NCI-H1930 (cell line): ENCODE results near the gene SUCO.
"Not testable (repeated sequence)": the region's sequence is repeated elsewhere in the genome, so short reads cannot be mapped to it uniquely, and the experiment has no call there.

Experiments
- DNase-seq, 2 experiments: peaks; one replicate each; lab custom pipeline; 2025; lab: John Stamatoyannopoulos, UW

The SUCO gene

DNA sequence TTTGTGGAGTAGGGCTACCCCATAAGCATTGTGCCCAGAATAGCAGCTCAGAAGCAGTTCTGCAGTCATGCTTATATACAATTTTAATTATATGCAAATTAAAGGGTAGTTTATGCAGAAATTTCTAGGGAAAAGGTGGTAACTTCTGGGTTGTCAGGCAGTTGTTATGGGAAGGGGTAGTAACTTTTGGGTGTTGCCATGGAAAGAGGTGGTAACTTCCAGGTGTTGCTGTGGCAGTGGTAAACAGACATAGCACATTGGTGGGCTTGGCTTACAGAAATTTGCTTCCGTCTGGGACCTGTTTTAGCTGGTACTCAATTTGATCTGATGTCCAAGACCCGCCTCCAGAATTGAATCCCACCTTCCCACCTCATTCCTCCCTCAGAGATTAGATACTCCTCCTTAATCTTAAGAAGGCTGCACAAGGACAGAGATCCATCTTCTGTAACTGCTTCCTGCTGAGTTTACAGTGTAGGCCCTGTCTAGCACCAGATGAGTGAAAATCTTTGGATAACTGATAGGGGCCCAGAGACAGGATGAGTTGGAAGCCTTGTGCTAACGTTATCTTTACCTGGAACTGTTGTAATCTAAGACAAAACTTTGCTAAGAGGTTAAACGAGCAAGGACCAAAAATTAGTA lies 26.7 kb downstream of the SUCO start:
- DNase-seq = no peak

GRCh38 chr1:172561252-172561651 lies 28.3 kb downstream of the SUCO start:
- no peak for DNase-seq

- no peak for DNase-seq
Measured at GRCh38 chr1:172566196-172566997, 33.4 kb downstream of the SUCO start.

GRCh38 chr1:172567720-172568119 lies 34.8 kb downstream of the SUCO start:
- DNase-seq = no peak

DNA sequence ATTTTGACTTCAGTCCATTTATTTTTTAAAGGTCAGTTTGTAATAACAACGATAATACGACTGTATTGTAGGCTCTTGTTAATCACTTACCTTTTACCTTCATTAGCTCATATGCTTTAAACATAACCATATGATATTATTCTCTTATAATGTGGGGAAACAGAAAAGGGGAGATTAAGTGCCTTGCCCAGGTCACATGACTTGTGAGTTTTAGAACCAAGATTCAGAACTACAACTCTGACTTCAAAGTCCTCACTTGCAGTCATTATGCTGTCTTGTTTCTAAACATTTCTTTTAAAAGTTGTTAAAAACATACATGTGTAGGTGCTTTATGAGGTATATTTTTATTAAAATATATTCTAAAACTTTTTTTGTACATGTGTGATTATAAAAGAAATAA lies 41.1 kb downstream of the SUCO start:
- no peak for DNase-seq

DNA sequence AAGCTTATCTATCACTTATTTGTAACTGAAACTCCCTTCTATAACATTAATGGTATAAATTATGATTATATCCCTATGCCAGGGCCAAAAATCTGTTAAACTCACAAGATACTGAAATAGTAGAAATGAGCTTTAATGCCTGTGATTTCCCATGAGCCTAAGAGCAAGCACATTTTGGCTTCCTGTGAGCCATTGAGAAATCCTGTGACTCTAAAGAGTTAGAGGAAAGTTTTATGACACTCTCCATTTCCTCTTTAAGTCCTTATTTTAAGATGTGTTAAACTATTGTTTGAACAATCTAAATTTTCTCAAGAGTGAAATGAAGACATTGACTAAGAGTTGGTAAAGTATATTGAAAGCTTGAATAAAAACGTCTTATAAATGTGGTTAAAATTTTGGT lies 45.6 kb downstream of the SUCO start:
- DNase-seq = no peak

DNA sequence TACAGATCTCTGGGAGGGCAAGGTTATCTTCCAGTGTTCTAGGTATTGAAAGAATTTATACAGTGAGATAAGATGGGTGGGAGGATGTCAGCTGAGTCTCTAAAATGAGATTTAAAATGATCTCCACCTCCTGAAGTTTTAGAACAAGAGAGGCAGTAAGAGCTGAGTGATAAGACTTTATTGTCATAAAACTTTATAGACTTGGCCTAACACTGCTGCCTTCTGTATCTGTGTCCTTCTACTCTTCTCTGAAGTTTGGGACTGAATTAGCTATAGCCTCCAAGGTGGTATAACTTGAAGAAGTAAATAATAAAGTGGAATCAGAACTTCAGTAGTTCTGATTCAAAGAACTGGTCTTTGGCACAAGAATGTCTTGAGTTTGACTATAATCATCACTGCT lies 48.3 kb downstream of the SUCO start:
- no peak for DNase-seq

DNA sequence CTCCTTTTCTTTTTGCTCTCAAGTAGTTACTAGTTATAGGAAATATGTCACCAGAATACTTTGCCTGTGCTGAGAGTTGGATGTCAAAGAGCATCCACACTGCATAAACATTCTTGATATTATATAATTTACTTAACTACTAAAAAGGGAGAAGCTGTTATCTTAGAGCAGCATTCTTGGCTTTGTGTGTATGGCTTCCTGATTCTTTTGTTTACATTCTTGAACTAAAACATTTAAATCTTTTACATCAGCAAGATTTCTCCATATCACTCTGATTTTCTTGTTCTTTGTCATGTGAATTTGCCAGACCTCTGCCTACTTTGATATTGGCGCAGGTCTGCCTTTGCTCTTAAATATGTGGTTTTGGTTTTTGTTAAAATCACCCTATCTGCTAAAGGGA lies 48.8 kb downstream of the SUCO start:
- DNase-seq = no peak

- DNase-seq = no peak
Measured at GRCh38 chr1:172582889-172583288, 49.9 kb downstream of the SUCO start.

DNA sequence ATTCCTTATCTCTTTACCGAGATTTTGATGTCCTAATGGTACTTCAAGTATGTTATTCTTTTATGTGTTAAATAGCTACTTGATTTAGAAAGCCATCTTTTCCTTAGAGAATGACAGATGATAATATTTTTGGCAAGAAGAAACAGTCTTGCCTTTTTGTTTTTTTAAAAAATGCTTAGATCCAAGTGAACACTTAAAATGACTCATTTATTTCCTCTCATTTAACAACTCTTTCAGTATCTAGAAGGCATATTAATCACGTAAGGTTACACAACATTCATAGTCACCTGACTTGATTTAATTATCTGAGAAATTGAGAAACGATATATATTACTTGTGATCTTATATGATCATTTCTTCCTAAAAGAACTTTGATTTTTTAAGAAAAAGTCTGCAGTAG lies 52.4 kb downstream of the SUCO start:
- no peak for DNase-seq

GRCh38 chr1:172585861-172586260 lies 52.9 kb downstream of the SUCO start:
- DNase-seq = no peak

GRCh38 chr1:172588296-172589291 lies 55.6 kb downstream of the SUCO start:
- no peak for DNase-seq

GRCh38 chr1:172589553-172589952 lies 56.6 kb downstream of the SUCO start:
- DNase-seq = no peak

- not testable (repeated sequence) for DNase-seq
Measured at GRCh38 chr1:172591429-172591828, 58.5 kb downstream of the SUCO start.

GRCh38 chr1:172595066-172595465 lies 62.1 kb downstream of the SUCO start:
- DNase-seq = not testable (repeated sequence)

GRCh38 chr1:172596782-172597181 lies 63.8 kb downstream of the SUCO start:
- not testable (repeated sequence) for DNase-seq

DNA sequence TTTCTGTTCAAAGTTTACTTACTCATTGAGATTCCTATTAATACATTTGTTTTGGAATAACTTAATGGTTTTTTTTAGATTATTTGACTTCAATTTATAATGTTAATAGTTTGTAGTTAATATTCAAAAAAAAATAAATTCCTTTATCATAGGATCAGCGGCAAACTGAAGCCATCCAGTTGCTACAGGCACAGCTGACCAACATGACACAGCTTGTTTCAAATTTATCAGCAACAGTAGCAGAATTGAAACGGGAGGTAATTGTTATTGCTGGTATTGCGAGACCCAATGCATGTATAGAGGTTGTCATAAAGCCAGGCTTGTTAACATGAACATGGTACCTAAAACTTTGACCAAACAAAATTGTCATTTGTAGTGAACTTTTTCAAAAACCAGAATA lies 67.0 kb downstream of the SUCO start:
- no peak for DNase-seq

DNA sequence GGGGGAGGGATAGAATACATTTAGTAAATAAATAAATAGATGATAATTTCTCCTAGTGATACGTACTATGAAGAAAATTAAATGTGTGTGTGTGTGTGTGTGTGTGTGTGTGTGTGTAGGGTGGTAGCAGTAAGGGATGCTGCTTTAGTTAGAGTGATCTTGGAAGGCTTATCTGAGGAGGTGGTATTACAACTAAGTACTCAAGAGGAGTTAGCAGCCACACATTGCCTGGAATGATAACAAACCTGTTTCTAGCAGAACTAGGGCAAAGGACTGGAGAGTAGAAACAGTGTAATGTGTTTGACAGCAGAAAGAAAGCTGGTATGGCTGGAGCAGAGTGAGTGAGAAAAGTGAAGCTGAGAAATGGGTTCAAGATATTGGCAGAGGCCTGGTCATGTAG lies 67.7 kb downstream of the SUCO start:
- DNase-seq = no peak

DNA sequence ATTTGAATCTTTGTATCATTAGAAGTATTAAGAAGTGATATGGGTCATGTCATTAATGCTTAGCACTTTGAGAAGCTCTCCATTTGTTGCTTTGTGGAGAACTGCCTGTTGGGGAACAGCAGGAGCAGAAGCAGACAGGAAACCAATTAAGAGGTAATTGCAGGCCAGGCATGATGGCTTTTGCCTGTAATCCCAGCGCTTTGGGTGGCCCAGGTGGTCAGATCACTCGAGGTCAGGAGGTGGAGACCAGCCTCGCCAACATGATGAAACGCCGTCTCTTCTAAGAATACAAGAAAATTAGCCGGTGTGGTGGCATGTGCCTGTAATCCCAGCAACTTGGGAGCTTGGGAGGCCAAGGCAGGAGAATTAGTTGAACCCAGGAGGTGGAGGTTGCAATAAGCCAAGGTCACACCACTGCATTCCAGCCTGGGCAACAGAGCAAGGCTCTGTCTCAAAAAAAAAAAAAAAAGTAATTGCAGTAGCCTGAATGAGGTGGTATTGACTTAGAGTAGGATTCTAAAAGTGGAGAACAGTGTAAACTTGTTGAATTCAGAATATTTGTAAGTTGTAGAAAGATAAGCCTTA lies 68.2 kb downstream of the SUCO start:
- DNase-seq = no peak

DNA sequence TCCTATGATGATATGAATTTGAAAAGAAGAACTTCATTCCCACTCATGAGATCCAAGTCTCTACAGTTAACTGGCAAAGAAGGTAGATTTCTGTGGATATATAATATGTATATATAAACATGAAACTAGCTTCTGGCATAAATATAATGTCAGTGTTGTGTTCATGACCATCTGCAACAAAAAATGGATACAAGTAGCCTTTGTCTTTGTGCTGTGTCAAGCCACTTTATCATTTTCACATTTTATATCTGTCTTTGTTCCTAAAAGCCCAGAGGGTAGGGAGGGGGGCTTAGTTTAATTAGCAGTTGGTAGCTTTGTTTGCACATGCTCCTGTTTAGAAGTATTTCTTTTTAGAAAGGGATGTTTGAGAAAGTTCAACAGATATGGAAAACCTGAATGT lies 69.8 kb downstream of the SUCO start:
- DNase-seq = no peak

GRCh38 chr1:172603816-172604215 lies 70.9 kb downstream of the SUCO start:
- DNase-seq = no peak

- no peak for DNase-seq
Measured at GRCh38 chr1:172605641-172606040, 72.7 kb downstream of the SUCO start.
